ENCODE measurements around the gene DLD.

DNA sequence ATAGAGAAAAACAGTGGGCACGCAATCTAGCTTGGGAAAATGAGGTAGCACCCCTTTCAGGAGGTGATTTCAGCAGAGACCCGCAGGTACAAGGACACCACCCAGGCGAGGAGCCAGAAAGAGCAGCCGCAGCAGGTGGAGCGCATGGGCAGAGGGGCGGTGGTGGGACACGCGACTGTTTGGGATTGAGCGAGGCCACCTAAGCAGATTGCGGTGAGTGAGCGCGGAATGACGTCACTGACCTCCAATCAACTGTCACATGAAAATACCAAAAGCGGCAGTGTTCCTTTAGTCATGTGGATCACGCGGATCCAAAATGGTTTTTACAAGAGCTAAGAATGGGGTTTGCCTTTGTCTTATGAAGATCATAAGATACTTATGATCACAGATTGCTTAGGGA is 47.8 kb upstream of the DLD start:
- TF ChIP-seq POLR2A (IDR thresholded peaks at IDR 0.05; ENCODE audit: low read depth, low read length) = no peak
- no peak for TF ChIP-seq TAF1 (IDR thresholded peaks at IDR 0.05; ENCODE audit: borderline replicate concordance, low read depth, low read length)

Data from GM12892 (cell line).